ENCODE measurements around the gene EIF4E2.
"Not testable (repeated sequence)": the region's sequence is repeated elsewhere in the genome, so short reads cannot be mapped to it uniquely, and the experiment has no call there.

EIF4E2 gene

GRCh38 chr2:232562515-232563151 lies 12.1 kb downstream of the EIF4E2 start:
- TF ChIP-seq, protein P1, sequence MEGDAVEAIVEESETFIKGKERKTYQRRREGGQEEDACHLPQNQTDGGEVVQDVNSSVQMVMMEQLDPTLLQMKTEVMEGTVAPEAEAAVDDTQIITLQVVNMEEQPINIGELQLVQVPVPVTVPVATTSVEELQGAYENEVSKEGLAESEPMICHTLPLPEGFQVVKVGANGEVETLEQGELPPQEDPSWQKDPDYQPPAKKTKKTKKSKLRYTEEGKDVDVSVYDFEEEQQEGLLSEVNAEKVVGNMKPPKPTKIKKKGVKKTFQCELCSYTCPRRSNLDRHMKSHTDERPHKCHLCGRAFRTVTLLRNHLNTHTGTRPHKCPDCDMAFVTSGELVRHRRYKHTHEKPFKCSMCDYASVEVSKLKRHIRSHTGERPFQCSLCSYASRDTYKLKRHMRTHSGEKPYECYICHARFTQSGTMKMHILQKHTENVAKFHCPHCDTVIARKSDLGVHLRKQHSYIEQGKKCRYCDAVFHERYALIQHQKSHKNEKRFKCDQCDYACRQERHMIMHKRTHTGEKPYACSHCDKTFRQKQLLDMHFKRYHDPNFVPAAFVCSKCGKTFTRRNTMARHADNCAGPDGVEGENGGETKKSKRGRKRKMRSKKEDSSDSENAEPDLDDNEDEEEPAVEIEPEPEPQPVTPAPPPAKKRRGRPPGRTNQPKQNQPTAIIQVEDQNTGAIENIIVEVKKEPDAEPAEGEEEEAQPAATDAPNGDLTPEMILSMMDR (IDR thresholded peaks at IDR 0.05; ENCODE audit: extremely low read depth, insufficient read depth, missing control alignments): peak; percentile 0
- DNase-seq (ENCODE audit: low spot score): no peak
- in situ Hi-C loops (cut with MboI; ENCODE audit: low pct_unique_long_range_greater_than_20kb, low sequenced_read_pairs, unreplicated experiment): no loop called here

GRCh38 chr2:232563580-232563979 lies 13.1 kb downstream of the EIF4E2 start:
- DNase-seq (ENCODE audit: low spot score): no peak
- TF ChIP-seq, protein P1 (IDR thresholded peaks at IDR 0.05; ENCODE audit: extremely low read depth, insufficient read depth, missing control alignments): no peak
- in situ Hi-C loops (cut with MboI; ENCODE audit: low pct_unique_long_range_greater_than_20kb, low sequenced_read_pairs, unreplicated experiment): no loop called here

DNA sequence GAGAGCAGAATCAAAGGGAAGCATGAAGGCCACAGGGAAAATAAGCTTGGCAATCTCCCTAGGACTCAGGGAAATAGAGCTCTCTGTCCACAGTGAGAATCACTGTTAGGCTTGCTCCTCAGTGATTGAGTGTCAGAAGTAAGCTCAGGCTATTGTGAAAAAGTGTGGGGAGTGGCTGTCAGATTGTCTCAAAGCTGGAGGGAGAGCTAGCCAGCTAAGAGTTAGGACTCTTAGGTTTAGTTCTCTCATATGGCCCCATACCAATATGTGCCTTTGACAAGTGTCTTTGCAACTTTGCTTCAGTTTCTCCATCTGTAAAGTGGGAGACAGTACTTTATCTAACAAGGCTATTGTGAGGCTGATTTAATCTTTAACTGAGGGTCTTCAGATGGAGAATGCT lies 17.2 kb downstream of the EIF4E2 start:
- DNase-seq (ENCODE audit: low spot score): no peak
- in situ Hi-C loops (cut with MboI; ENCODE audit: low pct_unique_long_range_greater_than_20kb, low sequenced_read_pairs, unreplicated experiment): no loop called here
- TF ChIP-seq, protein P1 (IDR thresholded peaks at IDR 0.05; ENCODE audit: extremely low read depth, insufficient read depth, missing control alignments): no peak

GRCh38 chr2:232568161-232568560 lies 17.7 kb downstream of the EIF4E2 start:
- in situ Hi-C loops (cut with MboI; ENCODE audit: low pct_unique_long_range_greater_than_20kb, low sequenced_read_pairs, unreplicated experiment): no loop called here
- TF ChIP-seq, protein P1 (IDR thresholded peaks at IDR 0.05; ENCODE audit: extremely low read depth, insufficient read depth, missing control alignments): no peak
- DNase-seq (ENCODE audit: low spot score): no peak

- in situ Hi-C loops (cut with MboI; ENCODE audit: low pct_unique_long_range_greater_than_20kb, low sequenced_read_pairs, unreplicated experiment): no loop called here
- TF ChIP-seq, protein P1 (IDR thresholded peaks at IDR 0.05; ENCODE audit: extremely low read depth, insufficient read depth, missing control alignments): no peak
- no peak for DNase-seq (ENCODE audit: low spot score)
These were observed 19.1 kb downstream of the EIF4E2 start for GRCh38 chr2:232569541-232569940.

DNA sequence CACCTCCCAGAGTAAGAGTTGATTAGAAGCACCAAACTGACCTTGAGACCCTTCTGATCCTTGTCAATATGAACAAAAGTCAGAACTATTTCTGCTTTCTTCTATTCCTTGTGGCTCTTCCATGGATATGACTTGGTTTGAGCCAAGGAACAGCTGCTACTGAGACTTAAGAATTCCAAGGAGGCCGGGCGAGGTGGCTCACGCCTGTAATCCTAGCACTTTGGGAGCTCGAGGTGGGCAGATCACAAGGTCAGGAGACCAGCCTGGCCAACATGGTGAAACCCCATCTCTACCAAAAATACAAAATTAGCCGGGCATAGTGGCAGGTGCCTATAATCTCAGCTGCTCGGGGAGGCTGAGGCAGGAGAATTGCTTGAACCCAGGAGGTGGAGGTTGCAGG lies 20.0 kb downstream of the EIF4E2 start:
- DNase-seq (ENCODE audit: low spot score); in situ Hi-C loops (cut with MboI; ENCODE audit: low pct_unique_long_range_greater_than_20kb, low sequenced_read_pairs, unreplicated experiment): not testable (repeated sequence)

GRCh38 chr2:232571026-232571474 lies 20.6 kb downstream of the EIF4E2 start:
- DNase-seq (ENCODE audit: low spot score): no peak
- in situ Hi-C loops (cut with MboI; ENCODE audit: low pct_unique_long_range_greater_than_20kb, low sequenced_read_pairs, unreplicated experiment): no loop called here
- TF ChIP-seq, protein P1 (IDR thresholded peaks at IDR 0.05; ENCODE audit: extremely low read depth, insufficient read depth, missing control alignments): no peak
